ENCODE results near the gene GOLGA8K.
"Not testable (repeated sequence)": the region's sequence is repeated elsewhere in the genome, so short reads cannot be mapped to it uniquely, and the experiment has no call there.

GOLGA8K gene

DNA sequence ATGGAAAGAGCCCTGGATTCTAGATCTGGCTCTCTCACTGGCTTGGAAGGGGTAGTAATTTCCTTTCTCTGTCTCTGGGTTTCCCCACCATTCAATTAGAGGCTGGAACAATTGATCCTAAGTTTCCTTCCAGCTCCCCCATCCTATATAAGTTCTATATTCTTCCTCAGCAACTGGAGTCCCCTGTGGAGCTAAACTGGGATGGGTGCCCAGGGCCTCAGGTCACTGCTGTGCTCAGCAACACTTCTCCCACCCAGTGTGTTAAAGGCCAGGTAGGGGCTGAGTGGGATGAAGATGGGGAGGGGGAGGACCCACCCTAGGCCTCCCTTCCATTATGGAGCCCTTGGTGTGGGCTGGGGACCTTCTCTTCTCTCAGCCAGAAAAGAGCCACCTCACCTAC lies 46.2 kb downstream of the GOLGA8K start:
- not testable (repeated sequence) for DNase-seq (ENCODE audit: low read depth in 2 of 2)

DNA sequence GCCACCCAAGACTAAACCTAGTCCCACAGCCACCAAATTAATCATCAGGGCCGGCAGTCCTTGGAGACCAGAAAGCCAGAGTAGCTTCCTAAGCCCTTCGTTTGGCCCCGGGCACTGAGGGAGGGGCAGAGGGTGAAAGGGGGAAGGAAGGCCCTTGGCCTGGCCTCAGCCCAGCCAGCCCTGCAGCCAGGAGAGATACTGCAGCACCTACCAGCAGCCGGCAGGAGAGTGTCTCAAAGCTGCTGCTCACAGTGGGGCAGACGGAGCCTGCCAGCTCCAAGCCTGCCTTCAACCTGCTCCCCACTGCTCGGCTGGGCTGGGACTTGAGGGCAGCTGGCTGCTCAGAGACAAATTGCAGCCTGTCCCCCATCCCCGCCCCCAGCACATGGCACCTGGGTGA lies 50.3 kb downstream of the GOLGA8K start:
- not testable (repeated sequence) for DNase-seq (ENCODE audit: low read depth in 2 of 2)

DNA sequence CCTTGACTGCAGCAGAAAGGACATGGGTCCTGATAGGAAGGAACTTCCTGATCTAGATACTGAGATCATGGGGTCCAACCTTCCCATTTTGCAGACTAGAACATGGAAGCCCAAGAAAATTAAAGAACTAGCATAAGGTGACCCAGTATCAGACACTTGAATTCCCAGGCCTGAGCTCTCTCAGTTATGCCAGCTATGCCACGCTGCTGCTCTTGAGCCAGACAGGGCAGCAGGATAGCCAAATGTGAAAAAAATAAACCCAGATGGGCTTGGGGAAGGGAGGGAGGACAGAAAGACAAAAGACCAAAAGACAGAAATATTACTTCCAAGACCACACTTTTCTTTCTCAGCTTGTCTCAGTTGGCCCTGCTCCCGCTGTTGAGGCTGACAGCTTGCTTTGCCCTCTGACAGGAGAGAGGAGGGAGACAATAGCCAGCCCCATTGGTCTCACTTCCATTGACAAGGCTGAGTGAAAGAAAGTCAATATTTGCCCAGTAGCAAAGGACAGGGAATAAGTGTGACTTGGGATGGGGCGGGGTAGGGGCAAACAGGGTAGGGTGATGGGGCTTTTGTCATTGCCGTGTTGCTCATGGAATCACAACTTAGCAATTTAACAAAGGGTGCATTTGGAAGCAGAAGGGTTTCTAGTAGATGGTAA lies 52.4 kb downstream of the GOLGA8K start:
- not testable (repeated sequence) for DNase-seq (ENCODE audit: low read depth in 2 of 2)

DNA sequence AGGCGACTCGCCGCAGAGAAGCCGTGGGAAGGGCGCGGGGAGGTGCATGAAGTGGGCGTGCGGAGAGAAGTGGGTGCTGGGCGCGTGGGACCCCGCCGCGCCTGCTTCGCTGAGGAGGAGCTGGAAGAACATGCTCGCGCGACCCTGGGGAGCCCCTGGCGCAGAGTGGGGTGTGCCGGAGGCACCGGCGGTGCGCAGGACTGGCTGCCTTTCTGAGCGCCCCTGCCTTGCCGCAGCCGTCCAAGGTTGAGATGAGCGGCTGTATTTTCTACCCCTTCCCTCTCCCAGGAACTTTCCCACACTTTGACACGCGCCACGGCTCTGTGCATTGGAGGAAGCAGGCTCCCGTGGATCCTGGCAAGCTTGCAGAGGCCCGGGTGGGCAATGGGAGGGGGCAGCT lies 56.1 kb downstream of the GOLGA8K start:
- DNase-seq (ENCODE audit: low read depth in 2 of 2) = not testable (repeated sequence)

DNA sequence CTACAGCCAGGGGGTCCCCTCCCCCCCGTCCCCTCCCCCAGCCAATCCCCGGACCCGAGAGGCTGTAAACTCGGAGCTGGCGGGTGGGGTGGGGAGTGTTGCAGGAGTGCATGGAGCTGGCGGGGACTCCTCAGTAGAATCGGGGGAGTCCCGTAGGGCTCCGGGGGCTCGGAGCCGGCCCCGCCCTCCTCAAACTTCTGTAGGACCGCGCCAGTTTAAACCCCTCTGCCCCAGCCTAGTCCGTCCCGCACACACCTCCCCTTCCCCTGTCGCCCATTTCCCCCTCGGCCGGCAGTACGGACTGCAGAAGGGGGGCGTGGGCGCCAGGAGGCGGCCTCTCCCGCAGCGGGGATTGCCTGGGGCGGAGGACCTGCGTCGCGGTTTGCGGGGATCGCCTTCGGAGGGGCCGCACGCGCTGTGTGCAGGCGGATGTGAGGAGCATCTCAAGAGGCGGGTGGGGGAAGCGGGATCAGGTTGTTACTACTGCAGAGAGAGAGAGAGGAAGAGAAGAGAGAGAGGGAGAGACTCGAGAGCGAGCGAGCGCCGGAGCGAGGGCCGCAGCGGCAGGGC lies 57.0 kb downstream of the GOLGA8K start:
- DNase-seq (ENCODE audit: low read depth in 2 of 2) = not testable (repeated sequence)

DNA sequence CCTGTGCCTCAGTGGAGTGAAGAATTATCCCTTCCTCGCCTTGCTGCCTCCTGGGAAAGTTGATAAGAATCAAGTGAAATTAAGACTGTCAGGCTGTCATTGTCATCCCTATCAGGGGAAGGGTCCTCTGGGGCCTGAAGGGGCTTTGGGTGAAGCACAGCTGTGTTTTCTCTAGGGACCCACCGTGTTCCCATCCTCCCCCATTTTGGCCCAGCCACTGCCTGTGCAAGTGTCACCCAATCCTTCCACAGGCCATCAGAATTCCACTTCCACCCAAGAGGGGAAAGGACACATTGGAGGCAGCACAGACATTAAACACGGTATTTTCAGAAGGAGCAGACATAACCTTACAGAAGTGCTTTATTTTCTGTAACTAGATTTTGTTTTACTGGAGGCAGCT lies 59.2 kb downstream of the GOLGA8K start:
- DNase-seq (ENCODE audit: low read depth in 2 of 2) = not testable (repeated sequence)

Measured in stimulated activated CD8-positive, alpha-beta memory T cell treated with anti-CD3 and anti-CD28 coated beads, Interleukin-2, amount 100 ng/mL, for 1 hour (primary cell).